Stimulated activated naive B cell treated with anti-CD40 and anti-IgM and Interleukin-4, amounts not matched to agents 10 μg/mL and 1 μg/mL and 100 μg/mL, for 72 hours (primary cell): Measurements from ENCODE around the gene SCTR.
A peak's percentile ranks its signal among the peaks of the same experiment; 100 is the strongest.

Experiments
- ATAC-seq, 2 donors: fragments of 150-1000 bp; cut with Tn5 transposase; replicated peaks; 2 replicates each; pipeline ENCODE4 v1.10.0; 2021; ENCODE audit warnings: moderate library complexity in 1 of 2
- DNase-seq: peaks from one replicate; pipeline ENCODE4 v3.0.0; 2021
- H3K27ac Mint-ChIP-seq: one replicate; pipeline ENCODE4 v1.8.0; 2022; ENCODE audit warnings: mild to moderate bottlenecking, mixed read lengths
- H3K27me3 Mint-ChIP-seq, 2 donors: one replicate each; pipeline ENCODE4 v1.8.0; 2022; ENCODE audit warnings: mixed read lengths in 2 of 2
- H3K36me3 Mint-ChIP-seq, 2 donors: one replicate each; pipeline ENCODE4 v1.8.0; 2022; ENCODE audit warnings: mixed read lengths in 2 of 2, mild to moderate bottlenecking in 1 of 2
- H3K4me1 Mint-ChIP-seq, 2 donors: one replicate each; pipeline ENCODE4 v1.8.0; 2022; ENCODE audit warnings: mixed read lengths in 2 of 2, mild to moderate bottlenecking in 1 of 2
- H3K4me3 Mint-ChIP-seq, 2 donors: one replicate each; pipeline ENCODE4 v1.8.0; 2022; ENCODE audit warnings: mild to moderate bottlenecking in 2 of 2, mixed read lengths in 2 of 2, moderate library complexity in 1 of 2
- H3K9me3 Mint-ChIP-seq, 2 donors: one replicate each; pipeline ENCODE4 v1.8.0; 2022; ENCODE audit warnings: mixed read lengths in 2 of 2, mild to moderate bottlenecking in 1 of 2

The SCTR gene

DNA sequence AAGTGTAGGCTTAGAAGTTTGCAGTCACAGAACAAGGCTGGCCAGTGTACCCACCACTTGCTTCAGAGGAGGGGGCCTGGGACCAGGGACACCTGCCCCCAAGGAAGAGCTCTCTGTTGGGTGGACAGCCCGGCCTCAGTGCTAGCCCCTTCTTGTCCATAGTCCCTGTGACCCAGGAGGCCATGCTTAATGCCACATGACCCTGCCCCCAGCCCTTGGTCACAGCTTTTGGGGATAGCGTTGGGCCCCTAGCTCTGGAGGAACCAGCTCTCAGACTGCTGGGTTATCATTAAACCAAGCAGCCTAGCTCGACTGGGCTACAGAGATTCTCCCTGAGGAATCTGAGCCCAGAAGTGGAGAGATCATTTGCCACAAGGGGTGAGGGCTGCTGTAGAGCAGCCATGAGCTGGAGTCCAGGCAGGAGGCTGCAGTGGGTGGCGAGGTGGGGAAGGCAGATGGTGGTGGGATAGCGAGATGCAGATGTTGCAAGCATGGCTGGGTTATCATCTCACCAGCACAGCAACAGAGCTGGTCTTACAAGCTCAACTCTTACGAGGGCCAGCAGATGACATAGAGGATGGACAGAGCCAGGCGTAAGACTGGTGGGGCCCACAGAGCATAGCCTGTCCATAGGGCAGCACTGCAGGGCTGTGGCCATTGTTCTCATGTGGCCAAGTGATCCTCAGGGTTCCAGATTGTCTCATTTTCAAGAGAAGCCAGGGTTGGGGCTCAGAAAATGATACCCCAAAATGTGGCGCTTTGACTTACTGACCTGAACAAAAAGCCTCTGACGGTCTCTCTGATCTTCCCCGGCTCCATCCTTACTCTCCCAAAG is 99.8 kb downstream of the SCTR start:
- peaks cover 3 to 6% of the 10 kb centered on the region in 2 donors for H3K4me1 Mint-ChIP-seq
- no peak overlapping the region for H3K4me3 Mint-ChIP-seq
- peaks cover 66 to 85% of the 10 kb centered on the region in 2 donors for H3K27me3 Mint-ChIP-seq
- no peak for DNase-seq
- no peak for ATAC-seq
- H3K9me3 Mint-ChIP-seq: peaks cover 7 to 8% of the 10 kb centered on the region in 2 donors
- H3K36me3 Mint-ChIP-seq: peaks cover 0 to 6% of the 10 kb centered on the region in 2 donors
- H3K27ac Mint-ChIP-seq: no peak overlapping the region

DNA sequence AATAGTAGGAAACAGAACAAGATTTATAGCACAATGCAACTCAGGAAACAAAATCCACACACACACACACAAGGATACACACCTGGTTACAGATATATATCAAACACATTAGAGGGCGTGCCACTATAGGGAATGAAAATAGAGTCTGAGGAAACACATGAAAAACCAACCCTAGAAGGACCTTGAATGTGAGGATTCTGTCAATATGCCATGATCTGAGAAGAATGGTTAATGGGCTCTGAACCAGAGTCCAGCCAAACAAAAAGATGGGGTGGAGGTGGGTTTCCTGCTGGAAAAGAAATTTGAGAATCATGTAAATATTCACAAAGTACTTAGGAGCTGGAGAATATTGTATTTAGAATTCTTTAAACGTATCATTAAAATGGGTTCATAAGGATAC is 100.5 kb downstream of the SCTR start:
- no peak overlapping the region for H3K4me3 Mint-ChIP-seq
- ATAC-seq: no peak
- no peak overlapping the region for H3K27ac Mint-ChIP-seq
- H3K27me3 Mint-ChIP-seq: peaks cover 60 to 81% of the 10 kb centered on the region in 2 donors
- no peak for DNase-seq
- H3K36me3 Mint-ChIP-seq: peaks cover 0 to 6% of the 10 kb centered on the region in 2 donors
- peaks cover 3 to 6% of the 10 kb centered on the region in 2 donors for H3K4me1 Mint-ChIP-seq
- peaks cover 7 to 8% of the 10 kb centered on the region in 2 donors for H3K9me3 Mint-ChIP-seq

DNA sequence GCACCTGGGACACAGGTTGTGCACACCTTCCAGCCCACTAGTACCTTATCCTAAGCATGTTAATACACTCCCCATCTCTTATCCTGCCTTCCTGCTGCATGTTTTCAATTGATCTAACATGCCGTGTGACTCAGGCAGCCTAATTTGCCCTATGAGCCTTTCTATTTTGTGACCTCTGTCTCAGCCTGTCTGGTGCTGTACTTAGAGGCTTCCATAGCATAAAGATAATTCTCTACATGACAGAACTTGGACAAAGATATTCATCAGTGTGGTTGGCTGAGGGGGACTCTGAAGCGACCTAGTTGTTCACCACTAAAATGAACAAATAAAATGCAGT is 101.2 kb downstream of the SCTR start:
- Mint-ChIP-seq H3K9me3 (peaks cover 7 to 8% of the 10 kb centered on the region in 2 donors), H3K4me1 (peaks cover 2 to 3% of the 10 kb centered on the region in 2 donors), H3K4me3 (no peak overlapping the region), H3K27ac (no peak overlapping the region), H3K27me3 (peaks cover 53 to 74% of the 10 kb centered on the region in 2 donors), H3K36me3 (peaks cover 0 to 6% of the 10 kb centered on the region in 2 donors)
- ATAC-seq (no peak), DNase-seq (no peak)

DNA sequence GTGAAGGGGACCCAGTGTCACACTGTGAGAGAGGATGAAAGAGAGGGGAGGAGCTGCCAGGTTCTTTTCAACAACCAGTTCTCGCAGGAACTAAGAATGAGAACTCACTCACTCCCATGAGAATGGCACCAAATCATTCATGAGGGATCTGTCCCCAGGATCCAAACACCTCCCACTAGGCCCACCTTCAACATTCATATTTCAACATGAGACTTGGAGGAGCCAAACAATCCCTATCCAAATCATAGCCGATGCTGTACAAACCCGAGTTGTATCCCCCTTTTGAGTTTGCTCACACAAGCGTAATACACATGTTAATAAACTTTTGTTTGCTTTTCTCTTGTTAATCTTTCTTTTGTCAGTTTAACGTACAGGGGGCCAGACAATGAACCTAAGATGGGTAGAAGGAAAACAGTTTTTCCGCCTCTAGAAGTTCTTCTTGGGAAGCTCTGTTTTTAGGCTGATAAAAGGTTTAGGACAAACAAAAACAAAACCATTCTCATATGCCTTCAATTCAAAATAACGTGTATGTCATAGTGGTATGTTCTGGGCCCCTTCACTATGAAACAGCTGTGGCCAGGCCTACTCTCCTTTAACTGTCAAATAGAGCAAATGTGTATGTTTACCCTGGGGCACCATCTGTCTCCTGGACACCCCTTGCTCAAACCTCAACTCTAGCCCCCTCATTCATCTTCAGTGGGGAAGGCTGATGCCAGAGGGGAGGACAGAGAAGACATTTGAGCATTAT is 101.7 kb downstream of the SCTR start:
- Mint-ChIP-seq H3K4me1 (peaks cover 0 to 2% of the 10 kb centered on the region in 2 donors), H3K4me3 (no peak overlapping the region), H3K36me3 (peaks cover 0 to 6% of the 10 kb centered on the region in 2 donors), H3K27me3 (peaks cover 47 to 69% of the 10 kb centered on the region in 2 donors), H3K9me3 (peaks cover 7 to 8% of the 10 kb centered on the region in 2 donors), H3K27ac (no peak overlapping the region)
- DNase-seq (no peak), ATAC-seq (no peak)

DNA sequence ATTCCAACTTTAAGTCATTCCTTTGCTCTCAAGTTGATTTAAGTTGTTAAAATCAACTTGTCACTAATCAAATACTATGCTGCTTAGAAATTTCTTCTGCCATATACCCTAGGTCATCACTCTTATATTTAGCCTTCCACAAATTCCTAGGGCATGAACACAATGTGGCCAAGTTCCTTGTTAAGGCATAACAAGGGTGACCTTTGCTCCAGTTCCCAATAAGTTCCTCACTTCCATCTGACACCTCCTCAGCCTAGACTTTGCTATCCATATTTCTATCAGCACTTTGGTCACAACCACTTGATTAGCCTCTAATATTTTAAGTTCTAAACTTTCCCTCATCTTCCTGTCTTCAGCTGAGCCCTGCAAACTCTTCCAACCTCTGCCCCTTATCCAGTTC is 102.5 kb downstream of the SCTR start:
- Mint-ChIP-seq H3K9me3 (peaks cover 7 to 8% of the 10 kb centered on the region in 2 donors), H3K4me1 (peaks cover 2 to 4% of the 10 kb centered on the region in 2 donors), H3K27ac (no peak overlapping the region), H3K4me3 (no peak overlapping the region), H3K27me3 (peaks cover 39 to 61% of the 10 kb centered on the region in 2 donors), H3K36me3 (peaks cover 0 to 6% of the 10 kb centered on the region in 2 donors)
- no peak for ATAC-seq
- DNase-seq: no peak

DNA sequence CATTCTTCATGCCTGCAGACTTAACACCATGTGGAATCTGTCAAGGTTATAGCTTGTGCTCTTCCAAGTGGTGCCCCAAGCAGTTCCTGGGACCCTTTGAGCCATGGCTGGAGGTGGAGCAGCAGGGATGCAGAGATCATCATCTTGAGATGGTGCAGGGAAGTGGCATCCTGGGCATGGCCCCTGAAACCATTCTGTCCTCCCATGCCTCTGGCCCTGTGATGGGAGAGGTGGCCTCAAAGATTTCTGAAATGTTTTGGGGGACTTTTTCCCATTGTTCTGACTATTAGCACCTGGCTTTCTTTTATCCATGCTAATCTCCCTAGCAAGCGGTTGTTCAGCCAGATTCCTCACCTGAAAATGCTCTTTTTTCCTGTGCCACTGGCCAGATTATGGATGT is 103.0 kb downstream of the SCTR start:
- DNase-seq (no peak), ATAC-seq (no peak)
- peaks cover 0 to 6% of the 10 kb centered on the region in 2 donors for H3K36me3 Mint-ChIP-seq
- peaks cover 35 to 56% of the 10 kb centered on the region in 2 donors for H3K27me3 Mint-ChIP-seq
- H3K27ac Mint-ChIP-seq: no peak overlapping the region
- H3K9me3 Mint-ChIP-seq: peaks cover 7 to 8% of the 10 kb centered on the region in 2 donors
- H3K4me3 Mint-ChIP-seq: no peak overlapping the region
- H3K4me1 Mint-ChIP-seq: peaks cover 2 to 9% of the 10 kb centered on the region in 2 donors

DNA sequence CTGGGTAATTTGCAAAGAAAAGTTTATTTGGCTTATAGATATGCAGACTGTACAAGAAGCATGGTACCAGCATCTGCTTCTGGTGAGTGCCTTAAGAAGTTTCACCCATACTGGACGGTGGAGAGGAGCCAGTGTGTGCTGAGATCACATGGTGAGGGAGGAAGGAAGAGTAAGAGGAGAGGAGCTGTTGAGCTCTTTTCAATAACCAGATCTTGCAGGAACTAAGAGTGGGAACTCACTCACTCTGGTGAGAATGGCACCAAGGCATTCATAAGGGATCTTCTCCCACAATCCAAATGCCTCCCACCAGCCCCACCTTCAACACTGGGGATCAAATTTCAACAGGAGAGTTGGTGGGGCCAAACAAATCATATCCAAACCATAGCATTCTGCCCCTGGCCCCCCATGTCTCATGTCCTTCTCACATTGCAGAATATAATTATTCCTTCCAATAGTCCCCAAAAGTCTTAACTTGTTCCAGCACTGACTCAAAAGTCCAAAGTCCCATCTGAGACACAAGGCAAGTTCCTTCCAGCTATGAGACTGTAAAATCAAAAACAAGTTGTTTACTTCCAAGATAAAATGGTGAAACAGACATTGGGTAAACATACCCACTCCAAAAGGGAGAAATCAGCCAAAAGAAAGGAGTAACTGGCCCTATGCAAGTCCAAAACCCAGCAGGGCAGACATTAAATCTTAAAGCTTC is 104.3 kb downstream of the SCTR start:
- H3K4me3 Mint-ChIP-seq: no peak overlapping the region
- peaks cover 0 to 6% of the 10 kb centered on the region in 2 donors for H3K36me3 Mint-ChIP-seq
- peaks cover 25 to 47% of the 10 kb centered on the region in 2 donors for H3K27me3 Mint-ChIP-seq
- H3K27ac Mint-ChIP-seq: no peak overlapping the region
- H3K9me3 Mint-ChIP-seq: peaks cover 7 to 8% of the 10 kb centered on the region in 2 donors
- ATAC-seq: no peak
- H3K4me1 Mint-ChIP-seq: peaks cover 3 to 20% of the 10 kb centered on the region in 2 donors
- no peak for DNase-seq

DNA sequence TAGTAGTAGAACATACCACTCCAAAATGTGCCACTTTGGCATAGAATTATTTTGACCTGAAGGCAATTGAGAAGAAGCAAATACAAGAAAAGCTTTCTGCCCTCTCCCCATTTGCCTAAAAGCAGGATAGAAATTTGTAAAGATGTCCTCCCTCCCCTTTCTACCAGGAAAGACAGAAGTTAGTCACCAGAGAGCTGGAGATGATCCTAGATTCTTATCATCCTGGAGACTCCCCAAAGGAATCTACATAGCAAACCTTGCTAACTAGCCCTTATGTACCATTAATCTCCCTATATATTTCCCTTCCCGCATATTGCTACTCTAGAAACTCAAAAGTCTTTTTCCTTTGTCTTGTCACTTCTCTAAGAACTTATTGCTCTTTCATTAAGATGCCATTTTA is 105.2 kb downstream of the SCTR start:
- Mint-ChIP-seq H3K9me3 (peaks cover 7 to 8% of the 10 kb centered on the region in 2 donors), H3K4me3 (no peak overlapping the region), H3K36me3 (peaks cover 0 to 6% of the 10 kb centered on the region in 2 donors), H3K27ac (no peak overlapping the region), H3K27me3 (peaks cover 19 to 39% of the 10 kb centered on the region in 2 donors), H3K4me1 (peaks cover 6 to 26% of the 10 kb centered on the region in 2 donors)
- ATAC-seq: no peak
- no peak for DNase-seq

DNA sequence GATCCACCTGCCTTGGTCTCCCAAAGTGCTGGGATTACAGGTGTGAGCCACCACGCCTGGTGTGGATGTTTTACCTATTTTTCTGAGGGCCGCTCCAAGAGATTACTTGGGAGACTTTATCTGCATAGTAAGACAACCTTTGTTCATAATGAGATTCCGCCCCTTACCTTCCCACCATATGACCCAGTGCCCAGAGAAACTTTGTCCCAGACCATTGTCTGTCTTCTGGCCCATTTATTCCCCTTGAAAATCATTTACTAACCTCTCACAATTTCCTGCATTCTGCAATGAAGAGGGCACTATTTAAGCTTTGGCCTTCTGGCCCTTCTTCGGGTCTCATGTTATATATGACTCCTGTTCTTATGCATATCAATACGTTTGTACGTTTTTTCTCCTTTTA is 106.4 kb downstream of the SCTR start:
- Mint-ChIP-seq H3K27me3 (peaks cover 19 to 31% of the 10 kb centered on the region in 2 donors), H3K4me3 (no peak overlapping the region), H3K4me1 (peaks cover 6 to 26% of the 10 kb centered on the region in 2 donors), H3K9me3 (peaks cover 7 to 8% of the 10 kb centered on the region in 2 donors), H3K27ac (no peak overlapping the region), H3K36me3 (peaks cover 0 to 6% of the 10 kb centered on the region in 2 donors)
- ATAC-seq (no peak), DNase-seq (no peak)

DNA sequence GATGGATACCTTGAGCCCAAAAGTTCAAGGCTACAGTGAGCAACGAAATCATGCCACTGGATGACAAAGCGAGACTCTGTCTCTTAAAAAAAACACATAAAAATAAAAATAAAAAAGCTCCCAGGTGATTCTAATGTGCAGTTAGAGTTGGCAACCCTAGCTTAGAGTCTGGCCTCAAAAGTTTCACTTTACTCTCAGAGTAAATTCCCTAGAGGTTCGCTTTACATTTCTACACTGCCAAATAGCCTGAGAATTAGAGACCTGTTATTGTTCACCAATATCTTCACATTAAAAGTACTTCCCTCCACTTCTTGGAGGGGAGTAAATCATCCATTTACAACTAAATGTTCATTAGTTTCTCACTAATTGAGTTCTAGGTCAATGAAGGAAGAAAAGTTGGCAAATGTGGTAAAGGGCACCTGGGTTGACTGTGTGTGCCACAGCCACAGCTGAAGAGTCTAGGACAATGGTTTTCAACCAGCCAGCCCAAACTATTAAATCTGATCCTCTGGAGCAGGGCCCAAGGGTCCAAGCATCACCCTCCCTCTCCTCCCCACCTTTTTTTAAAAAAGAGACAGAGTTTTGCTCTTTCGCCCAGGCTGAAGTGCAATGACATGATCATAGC is 107.9 kb downstream of the SCTR start:
- H3K27me3 Mint-ChIP-seq: peaks cover 12 to 18% of the 10 kb centered on the region in 2 donors
- DNase-seq: no peak
- no peak overlapping the region for H3K4me3 Mint-ChIP-seq
- peaks cover 6 to 26% of the 10 kb centered on the region in 2 donors for H3K4me1 Mint-ChIP-seq
- peak; percentile 51 to 53 for ATAC-seq
- no peak overlapping the region for H3K27ac Mint-ChIP-seq
- no peaks in the 10 kb centered on the region for H3K36me3 Mint-ChIP-seq
- H3K9me3 Mint-ChIP-seq: peaks cover 0 to 2% of the 10 kb centered on the region in 2 donors

DNA sequence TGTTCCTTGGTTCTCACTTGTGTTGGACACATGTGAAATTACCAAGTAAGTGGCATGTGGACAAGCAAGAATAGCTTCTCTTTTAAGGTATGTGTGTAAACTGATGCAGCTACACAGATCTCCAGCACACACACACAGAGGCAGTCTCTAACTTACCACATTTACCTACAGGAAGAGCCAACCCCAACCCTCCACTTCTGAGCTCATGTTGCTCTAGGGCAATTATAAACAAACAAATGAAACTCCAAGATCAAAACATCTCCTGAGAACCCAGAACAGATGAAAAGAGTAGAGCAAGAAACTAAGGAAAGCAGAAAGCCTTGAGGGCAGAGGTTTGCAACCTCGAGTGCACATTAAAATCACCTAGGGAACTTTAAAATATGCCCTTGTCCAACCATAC is 108.7 kb downstream of the SCTR start:
- no peak overlapping the region for H3K4me3 Mint-ChIP-seq
- DNase-seq: no peak
- no peak overlapping the region for H3K27ac Mint-ChIP-seq
- H3K4me1 Mint-ChIP-seq: peaks cover 6 to 26% of the 10 kb centered on the region in 2 donors
- peaks cover 11% of the 10 kb centered on the region in 2 donors for H3K27me3 Mint-ChIP-seq
- H3K9me3 Mint-ChIP-seq: no peaks in the 10 kb centered on the region
- no peaks in the 10 kb centered on the region for H3K36me3 Mint-ChIP-seq
- no peak for ATAC-seq

DNA sequence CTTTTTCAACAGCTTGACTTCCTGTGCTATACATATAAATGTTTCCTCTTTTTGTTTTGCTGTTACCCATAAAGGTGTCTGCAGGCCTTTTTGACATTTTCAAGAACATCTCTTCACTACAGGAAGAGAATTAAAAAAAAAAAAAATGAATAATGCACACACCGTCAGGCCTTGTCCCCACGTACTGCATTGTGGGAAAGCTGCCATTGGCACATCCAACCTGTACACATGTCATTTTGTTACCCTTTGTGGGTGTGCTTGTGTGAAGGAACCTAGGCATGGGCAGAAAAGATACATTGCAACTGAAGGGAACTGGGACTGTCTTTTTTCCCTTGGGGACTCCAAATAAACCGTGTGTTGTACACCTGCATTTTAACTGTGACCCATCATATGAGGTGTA is 109.4 kb downstream of the SCTR start:
- H3K9me3 Mint-ChIP-seq: no peaks in the 10 kb centered on the region
- no peaks in the 10 kb centered on the region for H3K36me3 Mint-ChIP-seq
- peak; percentile 43 to 58 for ATAC-seq
- DNase-seq: no peak
- peaks cover 6 to 26% of the 10 kb centered on the region in 2 donors for H3K4me1 Mint-ChIP-seq
- H3K4me3 Mint-ChIP-seq: no peak overlapping the region
- H3K27ac Mint-ChIP-seq: no peak overlapping the region
- peaks cover 5 to 8% of the 10 kb centered on the region in 2 donors for H3K27me3 Mint-ChIP-seq

DNA sequence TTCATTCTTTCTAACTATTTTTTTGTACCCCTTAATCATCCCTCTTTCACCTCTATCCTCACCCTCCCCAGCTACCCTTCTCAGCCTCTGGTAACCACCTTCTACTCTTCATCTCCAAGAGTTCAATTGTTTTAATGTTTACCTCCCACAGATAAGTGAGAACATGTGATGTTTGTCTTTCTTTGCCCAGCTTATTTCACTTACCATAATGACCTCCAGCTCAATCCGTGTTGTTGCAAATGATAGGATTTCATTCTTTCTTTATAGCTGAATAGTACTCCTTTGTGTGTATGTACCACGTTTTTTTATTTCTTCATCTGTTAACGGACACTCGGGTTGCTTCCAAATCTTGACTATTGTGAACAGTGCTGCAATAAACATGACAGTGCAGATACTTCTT is 114.8 kb downstream of the SCTR start:
- DNase-seq (no peak), ATAC-seq (no peak)
- Mint-ChIP-seq H3K4me1 (peaks cover under 1 to 4% of the 10 kb centered on the region in 2 donors), H3K4me3 (no peak overlapping the region), H3K36me3 (no peaks in the 10 kb centered on the region), H3K27ac (no peak overlapping the region), H3K9me3 (no peaks in the 10 kb centered on the region), H3K27me3 (peaks cover 0 to 13% of the 10 kb centered on the region in 2 donors)

DNA sequence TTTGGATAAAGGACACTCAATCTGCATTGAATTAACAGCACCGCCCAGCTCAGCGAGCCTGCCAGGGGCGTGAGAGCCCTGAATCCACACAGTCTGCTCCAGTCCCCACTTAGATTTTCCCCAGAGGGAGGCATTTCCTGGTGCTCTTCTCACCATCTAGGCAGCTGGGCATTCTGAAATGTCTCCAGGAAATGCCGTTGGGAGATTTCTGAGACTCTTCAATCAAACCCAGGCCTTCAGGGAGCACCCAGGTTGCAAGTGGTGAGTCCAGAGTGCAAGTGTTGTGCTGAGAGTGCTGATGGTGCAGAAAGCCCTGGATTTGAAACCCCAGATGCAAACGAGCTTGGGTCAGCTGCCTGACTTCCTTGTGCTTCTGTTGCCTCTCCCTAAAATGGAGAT is 116.1 kb downstream of the SCTR start:
- no peak overlapping the region for H3K4me3 Mint-ChIP-seq
- DNase-seq (no peak), ATAC-seq (no peak)
- no peaks in the 10 kb centered on the region for H3K36me3 Mint-ChIP-seq
- no peaks in the 10 kb centered on the region for H3K9me3 Mint-ChIP-seq
- H3K27me3 Mint-ChIP-seq: peaks cover 0 to 16% of the 10 kb centered on the region in 2 donors
- no peak overlapping the region for H3K27ac Mint-ChIP-seq
- H3K4me1 Mint-ChIP-seq: peaks cover 0 to 3% of the 10 kb centered on the region in 2 donors
